SK-N-SH (cell line): ENCODE data around the gene WDR48. TPM values are rescaled to one million over a fixed set of nuclear protein-coding genes. Genes with fewer than 3 reads are reported as not detected.
A peak's percentile ranks its signal among the peaks of the same experiment; 100 is the strongest.

ENCODE experiments used
- CTCF ChIA-PET: fragments of 300-600, 350-600 bp; formaldehyde crosslinking; extraction: SDS; loops from one replicate; lab custom pipeline; 2021; lab: Yijun Ruan, JAX
- POLR2A ChIA-PET: fragments of 350-600 bp; sonication (Branson Sonifier 250); formaldehyde crosslinking; extraction: SDS; loops from one replicate; lab custom pipeline; 2020; ENCODE audit warnings: antibody characterized with exemption, inconsistent platforms; lab: Yijun Ruan, JAX
- DNase-seq: peaks from one replicate; pipeline ENCODE4 v3.0.0; 2012
- H2AFZ ChIP-seq: fragments of 200-600 bp; sonication (generic); 2 replicates; pipeline ENCODE4 v1.8.1; 2016; ENCODE audit warnings: antibody characterized with exemption, mild to moderate bottlenecking, low read depth
- H3F3A ChIP-seq: fragments of 200-600 bp; sonication (generic); replicated peaks from 2 replicates; pipeline ENCODE3; 2016; ENCODE audit warnings: antibody characterized with exemption, mild to moderate bottlenecking; ENCODE audit not compliant: insufficient read depth
- H3K27ac ChIP-seq, 2 experiments: fragments of 200-500 bp in 1 of 2; fragments of 200-600 bp in 1 of 2; sonication (Bioruptor generic) in 1 of 2; sonication (generic), shearing (Covaris generic) in 1 of 2; 2 replicates each; pipeline versions ENCODE4 v1.5.1 to v1.6.1; 2014 to 2016; ENCODE audit warnings: low read depth in 2 of 2, inconsistent platforms in 1 of 2, low read length in 1 of 2, mild to moderate bottlenecking in 1 of 2, mixed read lengths in 1 of 2
- H3K27me3 ChIP-seq: fragments of 200-600 bp; sonication (generic), shearing (Covaris generic); 2 replicates; pipeline ENCODE4 v1.6.1; 2016; ENCODE audit warnings: mixed run types; ENCODE audit not compliant: insufficient read depth
- H3K36me3 ChIP-seq, 2 experiments: fragments of 200-500 bp in 1 of 2; fragments of 200-600 bp in 1 of 2; sonication (Bioruptor generic) in 1 of 2; sonication (generic) in 1 of 2; replicated peaks in 1 of 2; 2 replicates each; pipeline versions ENCODE3 to v1.5.1; 2014 to 2016; ENCODE audit warnings: low read length in 1 of 2, mild to moderate bottlenecking in 1 of 2; ENCODE audit not compliant: insufficient read depth in 2 of 2, control insufficient read depth in 1 of 2
- H3K4me1 ChIP-seq, 2 experiments: fragments of 200-500 bp in 1 of 2; fragments of 200-600 bp in 1 of 2; sonication (Bioruptor generic) in 1 of 2; sonication (generic), shearing (Covaris generic) in 1 of 2; 2 replicates each; pipeline versions ENCODE4 v1.5.1 to v1.6.1; 2014 to 2016; ENCODE audit warnings: low read depth in 1 of 2, low read length in 1 of 2, mixed run types in 1 of 2; ENCODE audit not compliant: insufficient read depth in 2 of 2, control insufficient read depth in 1 of 2
- H3K4me2 ChIP-seq: fragments of 200-600 bp; sonication (generic), shearing (Covaris generic); 2 replicates; pipeline ENCODE4 v1.6.1; 2017; ENCODE audit warnings: mixed run types
- H3K4me3 ChIP-seq, 2 experiments: fragments of 200-500 bp in 1 of 2; fragments of 200-600 bp in 1 of 2; sonication (Bioruptor generic) in 1 of 2; sonication (generic), shearing (Covaris generic) in 1 of 2; 2 replicates each; pipeline versions ENCODE4 v1.5.1 to v1.8.1; 2014 to 2016; ENCODE audit warnings: low read depth in 2 of 2, inconsistent platforms in 1 of 2, low read length in 1 of 2, mild to moderate bottlenecking in 1 of 2, mixed read lengths in 1 of 2, moderate library complexity in 1 of 2
- H3K79me2 ChIP-seq: fragments of 200-600 bp; sonication (generic); 2 replicates; pipeline ENCODE4 v1.8.1; 2017; ENCODE audit warnings: mild to moderate bottlenecking; ENCODE audit not compliant: insufficient read depth
- H3K9ac ChIP-seq: fragments of 200-600 bp; sonication (generic); 2 replicates; pipeline ENCODE4 v1.6.1; 2017; ENCODE audit warnings: mixed run types
- H3K9me2 ChIP-seq: fragments of 200-600 bp; sonication (generic); 2 replicates; pipeline ENCODE4 v1.6.1; 2017; ENCODE audit warnings: mixed run types
- H3K9me3 ChIP-seq: fragments of 200-600 bp; sonication (generic); 2 replicates; pipeline ENCODE4 v1.6.1; 2017; ENCODE audit warnings: mixed run types, mild to moderate bottlenecking, moderate library complexity
- H4K20me1 ChIP-seq: fragments of 200-600 bp; sonication (generic); 2 replicates; pipeline ENCODE4 v1.6.1; 2017; ENCODE audit warnings: mild to moderate bottlenecking, mixed run types; ENCODE audit not compliant: insufficient read depth
- CTCF ChIP-seq: fragments of 200-600 bp; sonication (generic); IDR thresholded peaks from 2 replicates; pipeline ENCODE4 v1.6.1; 2017; ENCODE audit warnings: antibody characterized with exemption, mild to moderate bottlenecking, moderate library complexity
- FOXJ3 ChIP-seq: sonication (generic); formaldehyde crosslinking; IDR thresholded peaks from 2 replicates; pipeline ENCODE4 v1.5.1; 2020; ENCODE audit warnings: mild to moderate bottlenecking, missing genetic modification reagents
- IRF3 ChIP-seq: fragments of 150-350 bp; IDR thresholded peaks from 2 replicates; pipeline ENCODE4 v1.6.1; 2016; ENCODE audit warnings: mild to moderate bottlenecking, low read depth, low read length
- NRF1 ChIP-seq: IDR thresholded peaks from 2 replicates; pipeline ENCODE4 v1.6.1; 2012; ENCODE audit warnings: low read depth, mild to moderate bottlenecking, low read length
- POLR2AphosphoS5 ChIP-seq: IDR thresholded peaks from 2 replicates; pipeline ENCODE4 v1.6.1; 2012; ENCODE audit warnings: low read depth, low read length
- REST ChIP-seq: IDR thresholded peaks from 2 replicates; pipeline ENCODE4 v1.6.1; 2012; ENCODE audit warnings: mild to moderate bottlenecking, low read depth, low read length, moderate library complexity
- RFX5 ChIP-seq: IDR thresholded peaks from 2 replicates; pipeline ENCODE4 v1.6.1; 2012; ENCODE audit warnings: mild to moderate bottlenecking, improper control_type of control experiment, low read length
- SMC3 ChIP-seq: IDR thresholded peaks from 2 replicates; pipeline ENCODE4 v1.6.1; 2012; ENCODE audit warnings: low read depth, low read length, improper control_type of control experiment
- USF2 ChIP-seq: fragments of 150-350 bp; IDR thresholded peaks from 2 replicates; pipeline ENCODE4 v1.6.1; 2017; ENCODE audit warnings: antibody characterized with exemption, low read length, low read depth, borderline replicate concordance
- ZBTB33 ChIP-seq: IDR thresholded peaks from 2 replicates; pipeline ENCODE4 v1.4.0; 2012; ENCODE audit warnings: low read depth, borderline replicate concordance
- WGBS: methylation state at CpG from one replicate; pipeline ENCODE4 v1.1.6; 2017; ENCODE audit warnings: low lambda C conversion rate; 5-methylcytosine and 5-hydroxymethylcytosine counted together
- polyA plus RNA-seq, 3 experiments: library from polyadenylated mRNA; depleted of rRNA; stranded (reverse); fragments of >200 nt; gene quantifications; 2 replicates each; pipeline ENCODE4 v1.2.3, GENCODE V29; 2012

Gene WDR48
- polyA plus RNA-seq, 1 of the 3 experiments (the other 2 are of a cell fraction) = 12.1 TPM

GRCh38 chr3:39065197-39065596 lies 13.4 kb downstream of the WDR48 start:
- Histone ChIP-seq H3K79me2 (peaks cover 51% of the 10 kb centered on the region), H2AFZ (no peak overlapping the region)
- POLR2A ChIA-PET = no interaction called here

GRCh38 chr3:39067286-39067685 lies 15.5 kb downstream of the WDR48 start:
- H2AFZ ChIP-seq = no peak overlapping the region
- H3K36me3 ChIP-seq = peaks cover 40 to 51% of the 10 kb centered on the region in 2 experiments
- no peaks in the 10 kb centered on the region for H3K27me3 ChIP-seq
- peaks cover 32% of the 10 kb centered on the region for H3K79me2 ChIP-seq
- DNase-seq = no peak
- H3K9me3 ChIP-seq = no peaks in the 10 kb centered on the region
- peaks cover 5% of the 10 kb centered on the region for H3F3A ChIP-seq
- CTCF ChIA-PET = interaction anchor here (0.8 to 1.4 kb wide), 5 partner anchors 9 to 123 kb away, joined by 3 to 4 read pairs (median 3); no protein-coding TSS in a partner anchor
- H3K9me2 ChIP-seq = no peaks in the 10 kb centered on the region
- no peak overlapping the region for H3K4me3 ChIP-seq
- H3K9ac ChIP-seq = no peak overlapping the region
- POLR2A ChIA-PET = no interaction called here
- TF ChIP-seq USF2 (no peak), REST (no peak), IRF3 (no peak), CTCF (no peak), POLR2AphosphoS5 (no peak), NRF1 (no peak), SMC3 (no peak), ZBTB33 (no peak), FOXJ3 (no peak)
- H3K4me1 ChIP-seq = no peaks in the 10 kb centered on the region
- peaks cover 5% of the 10 kb centered on the region; the same call in 1 of the 2 replicates for H4K20me1 ChIP-seq
- WGBS = 73% methylated on average over 1 of the region's 1 CpG
- no peak overlapping the region for H3K4me2 ChIP-seq
- H3K27ac ChIP-seq = no peak overlapping the region

More at GRCh38 chr3:39065197-39065596, 13.4 kb downstream of the WDR48 start:
- no peaks in the 10 kb centered on the region for H3K4me1 ChIP-seq
- H3F3A ChIP-seq = peaks cover 5% of the 10 kb centered on the region
- H3K27ac ChIP-seq = peak overlapping the region in 1 of 2 experiments; percentile 23; a peak in 1 of 4 replicates
- H4K20me1 ChIP-seq = peaks cover 5% of the 10 kb centered on the region; the same call in 1 of the 2 replicates
- H3K4me3 ChIP-seq = no peak overlapping the region
- no peaks in the 10 kb centered on the region for H3K27me3 ChIP-seq
- peak; percentile 51 for TF ChIP-seq CTCF
- TF ChIP-seq RFX5 = no peak
- H3K9me2 ChIP-seq = no peaks in the 10 kb centered on the region
- peaks cover 32 to 41% of the 10 kb centered on the region in 2 experiments for H3K36me3 ChIP-seq
- peak; percentile 41 for DNase-seq
- H3K4me2 ChIP-seq = no peak overlapping the region
- CTCF ChIA-PET = interaction anchor here (0.5 to 1.6 kb wide), 9 partner anchors 7 to 1444 kb away, joined by 3 to 7 read pairs (median 4); partner anchors contain the start of gene WDR48
- 53% methylated on average over 1 of the region's 1 CpG for WGBS
- H3K9ac ChIP-seq = no peak overlapping the region
- no peaks in the 10 kb centered on the region for H3K9me3 ChIP-seq
